Ishikawa (cell line): ENCODE measurements around the gene PSD2.

Experiments
- CEBPB ChIP-seq: IDR thresholded peaks from 2 replicates; pipeline ENCODE4 v1.6.1; 2012
- CREB1 ChIP-seq: IDR thresholded peaks from 2 replicates; pipeline ENCODE4 v1.6.1; 2012; ENCODE audit warnings: low read depth
- EGR1 ChIP-seq: IDR thresholded peaks from 2 replicates; pipeline ENCODE4 v1.6.1; 2012
- EP300 ChIP-seq: IDR thresholded peaks from 2 replicates; pipeline ENCODE4 v1.6.1; 2012; ENCODE audit warnings: borderline replicate concordance
- FOXM1 ChIP-seq: IDR thresholded peaks from 2 replicates; pipeline ENCODE4 v1.6.1; 2012; ENCODE audit warnings: low read depth, borderline replicate concordance
- MAX ChIP-seq: IDR thresholded peaks from 2 replicates; pipeline ENCODE4 v1.6.1; 2012
- NFIC ChIP-seq: IDR thresholded peaks from 2 replicates; pipeline ENCODE4 v1.6.1; 2012
- RAD21 ChIP-seq: IDR thresholded peaks from 2 replicates; pipeline ENCODE4 v1.6.1; 2012; ENCODE audit warnings: low read depth
- REST ChIP-seq: IDR thresholded peaks from 2 replicates; pipeline ENCODE4 v1.6.1; 2012; ENCODE audit warnings: low read depth, mild to moderate bottlenecking
- TAF1 ChIP-seq: IDR thresholded peaks from 2 replicates; pipeline ENCODE4 v1.6.1; 2012; ENCODE audit warnings: low read depth, mild to moderate bottlenecking
- TCF12 ChIP-seq: IDR thresholded peaks from 2 replicates; pipeline ENCODE4 v1.6.1; 2012; ENCODE audit warnings: low read depth
- TEAD4 ChIP-seq: IDR thresholded peaks from 2 replicates; pipeline ENCODE4 v1.6.1; 2012
- USF1 ChIP-seq: IDR thresholded peaks from 2 replicates; pipeline ENCODE4 v1.6.1; 2012
- YY1 ChIP-seq: IDR thresholded peaks from 2 replicates; pipeline ENCODE4 v1.6.1; 2012; ENCODE audit warnings: low read depth
- ZBTB7A ChIP-seq: IDR thresholded peaks from 2 replicates; pipeline ENCODE4 v1.6.1; 2012; ENCODE audit warnings: low read depth

Gene PSD2

GRCh38 chr5:139799359-139799758, 3.8 kb downstream of the PSD2 start:
- TF ChIP-seq FOXM1 (no peak), CEBPB (no peak), MAX (no peak), TAF1 (no peak), REST (no peak), CREB1 (no peak), USF1 (no peak), EP300 (no peak), RAD21 (no peak), TCF12 (no peak), ZBTB7A (no peak), TEAD4 (no peak), EGR1 (no peak), NFIC (no peak), YY1 (no peak)

- TF ChIP-seq RAD21 (no peak), CREB1 (no peak), ZBTB7A (no peak), CEBPB (no peak), EGR1 (no peak)
Measured at GRCh38 chr5:139803978-139804377, 8.4 kb downstream of the PSD2 start.

- TF ChIP-seq TCF12 (no peak), YY1 (no peak), CREB1 (no peak), MAX (no peak), RAD21 (no peak), NFIC (no peak), EGR1 (no peak), EP300 (no peak), CEBPB (no peak), FOXM1 (no peak), ZBTB7A (no peak), TAF1 (no peak), TEAD4 (no peak), REST (no peak), USF1 (no peak)
Measured at GRCh38 chr5:139804800-139805397, 9.3 kb downstream of the PSD2 start.

- TF ChIP-seq REST = no peak
- TF ChIP-seq TEAD4 = no peak
- TF ChIP-seq EP300 = no peak
- no peak for TF ChIP-seq TCF12
- TF ChIP-seq CREB1 = no peak
- TF ChIP-seq ZBTB7A = no peak
- no peak for TF ChIP-seq MAX
- TF ChIP-seq CEBPB = no peak
- TF ChIP-seq TAF1 = no peak
- no peak for TF ChIP-seq YY1
- no peak for TF ChIP-seq NFIC
- no peak for TF ChIP-seq USF1
- TF ChIP-seq RAD21 = no peak
- no peak for TF ChIP-seq FOXM1
- TF ChIP-seq EGR1 = no peak
Measured at GRCh38 chr5:139805545-139805944, 9.9 kb downstream of the PSD2 start.
